Stomach (tissue), 9 donors: ENCODE results near the gene KPNA3. TPM values are rescaled to one million over a fixed set of nuclear protein-coding genes. Genes with fewer than 3 reads are reported as not detected.

Source experiments
- DNase-seq, 2 donors: peaks; one replicate each; pipeline versions ENCODE4 v3.0.0 to v3.0.0-alpha.2; 2013 to 2019
- H3K27ac ChIP-seq, 5 donors: fragments of 200-600 bp in 4 of 5; sonication (generic) in 4 of 5; one replicate each; pipeline ENCODE4 v1.5.1; 2013 to 2019; ENCODE audit warnings: mild to moderate bottlenecking in 1 of 5, moderate library complexity in 1 of 5
- H3K27me3 ChIP-seq, 3 donors: fragments of 200-600 bp; sonication (generic); one replicate each; pipeline ENCODE4 v1.5.1; 2017 to 2019; ENCODE audit warnings: mixed run types in 1 of 3
- H3K36me3 ChIP-seq, 4 donors: fragments of 200-600 bp; sonication (generic); 1 replicate in 3 of 4; 2 replicates in 1 of 4; pipeline ENCODE4 v1.5.1; 2016 to 2019
- H3K4me1 ChIP-seq, 4 donors: fragments of 200-600 bp; sonication (generic); one replicate each; pipeline ENCODE4 v1.5.1; 2016 to 2019
- H3K4me3 ChIP-seq, 4 donors: fragments of 200-600 bp; sonication (generic) in 3 of 4; one replicate each; pipeline ENCODE4 v1.5.1; 2016 to 2019; ENCODE audit warnings: mild to moderate bottlenecking in 1 of 4
- H3K9me3 ChIP-seq, 4 donors: fragments of 200-600 bp; sonication (generic); one replicate each; pipeline ENCODE4 v1.5.1; 2016 to 2019
- EP300 ChIP-seq: sonication (generic); formaldehyde crosslinking; IDR thresholded peaks from one replicate; pipeline ENCODE4 v1.6.1; 2017; ENCODE audit warnings: antibody characterized with exemption
- POLR2A ChIP-seq, 4 donors: fragments of 450-650 bp; IDR thresholded peaks; one replicate each; pipeline ENCODE4 v1.6.1; 2016; ENCODE audit warnings: antibody characterized with exemption in 4 of 4, control low read depth in 2 of 4, mild to moderate bottlenecking in 1 of 4, moderate library complexity in 1 of 4
- POLR2AphosphoS5 ChIP-seq, 3 donors: sonication (generic); formaldehyde crosslinking; IDR thresholded peaks; one replicate each; pipeline ENCODE4 v1.6.1; 2016; ENCODE audit warnings: antibody characterized with exemption in 3 of 3
- WGBS, 5 donors: extraction: QIAGEN DNeasy Blood & Tissue Kit in 3 of 5; methylation state at CpG; one replicate each; pipeline versions ENCODE4 v1.1.5 to v1.1.7; 2013 to 2018; 5-methylcytosine and 5-hydroxymethylcytosine counted together
- intact Hi-C: fragments of 100-400 bp; cut with DNase I; formaldehyde crosslinking; loops from one replicate; pipeline ENCODE4 v1.15.1; 2023; ENCODE audit warnings: low total_unique reads
- polyA plus RNA-seq, 3 donors: library from polyadenylated mRNA; stranded (reverse); fragments of 200-250 nt; gene quantifications; one replicate each; pipeline ENCODE4 v1.2.3, GENCODE V29; 2013
- total RNA-seq, 5 donors: library from RNA; depleted of rRNA; stranded (reverse); fragments of >200 nt; gene quantifications; one replicate each; pipeline versions ENCODE4 v1.1.0 to v1.2.3, GENCODE V29; 2014 to 2016
- TF ChIP-seq, protein P1 (sequence below), 7 experiments: fragments of 450-650 bp in 4 of 7; fragments of 200-600 bp in 3 of 7; sonication (generic) in 3 of 7; IDR thresholded peaks; one replicate each; pipeline ENCODE4 v1.5.1; 2016 to 2019; ENCODE audit warnings: antibody characterized with exemption in 7 of 7, control low read depth in 2 of 7, mild to moderate bottlenecking in 1 of 7
- donor health status: healthy with polysubstance abuse.
- donor health status: Bipolar disorder and iron deficiency.
- donor health status: healthy.

KPNA3 gene
- total and polyA plus RNA-seq, 8 donors = 4.3 to 65.9 (median 14.9) TPM

DNA sequence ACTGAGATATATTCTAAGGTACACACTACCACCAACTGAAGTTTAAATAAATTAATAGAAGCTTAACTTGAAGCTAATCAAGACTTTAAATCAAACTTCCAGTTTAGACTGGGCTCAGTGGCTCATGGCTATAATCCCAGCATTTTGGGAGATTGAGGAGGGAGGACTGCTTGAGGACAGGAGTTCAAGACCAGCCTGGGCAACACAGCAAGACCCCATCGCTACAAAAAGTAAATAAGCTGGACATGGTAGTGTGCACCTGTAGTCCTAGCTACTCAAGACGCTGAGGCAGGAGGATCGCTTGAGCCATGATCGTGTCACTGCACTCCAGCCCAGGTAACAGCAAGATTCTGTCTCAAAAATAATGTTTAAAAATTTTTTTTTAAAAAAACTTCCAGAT is 8.6 kb downstream of the KPNA3 start:
- H3K36me3 ChIP-seq = no peaks in the 10 kb centered on the region
- TF ChIP-seq EP300 (no peak), POLR2A (IDR thresholded peaks at IDR 0.05) (no peak), POLR2AphosphoS5 (IDR thresholded peaks at IDR 0.05) (no peak)
- TF ChIP-seq, protein P1, sequence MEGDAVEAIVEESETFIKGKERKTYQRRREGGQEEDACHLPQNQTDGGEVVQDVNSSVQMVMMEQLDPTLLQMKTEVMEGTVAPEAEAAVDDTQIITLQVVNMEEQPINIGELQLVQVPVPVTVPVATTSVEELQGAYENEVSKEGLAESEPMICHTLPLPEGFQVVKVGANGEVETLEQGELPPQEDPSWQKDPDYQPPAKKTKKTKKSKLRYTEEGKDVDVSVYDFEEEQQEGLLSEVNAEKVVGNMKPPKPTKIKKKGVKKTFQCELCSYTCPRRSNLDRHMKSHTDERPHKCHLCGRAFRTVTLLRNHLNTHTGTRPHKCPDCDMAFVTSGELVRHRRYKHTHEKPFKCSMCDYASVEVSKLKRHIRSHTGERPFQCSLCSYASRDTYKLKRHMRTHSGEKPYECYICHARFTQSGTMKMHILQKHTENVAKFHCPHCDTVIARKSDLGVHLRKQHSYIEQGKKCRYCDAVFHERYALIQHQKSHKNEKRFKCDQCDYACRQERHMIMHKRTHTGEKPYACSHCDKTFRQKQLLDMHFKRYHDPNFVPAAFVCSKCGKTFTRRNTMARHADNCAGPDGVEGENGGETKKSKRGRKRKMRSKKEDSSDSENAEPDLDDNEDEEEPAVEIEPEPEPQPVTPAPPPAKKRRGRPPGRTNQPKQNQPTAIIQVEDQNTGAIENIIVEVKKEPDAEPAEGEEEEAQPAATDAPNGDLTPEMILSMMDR (IDR thresholded peaks at IDR 0.05) = no peak
- no peaks in the 10 kb centered on the region for H3K27me3 ChIP-seq
- 92 to 98% (median 94%) methylated on average over 4 of the region's 4 CpGs for WGBS, 5 donors
- no peak overlapping the region for H3K27ac ChIP-seq
- H3K9me3 ChIP-seq = no peaks in the 10 kb centered on the region
- no peak for DNase-seq
- no peak overlapping the region for H3K4me3 ChIP-seq
- H3K4me1 ChIP-seq = peaks cover 0 to 79% (median 41%) of the 10 kb centered on the region in 4 donors
- intact Hi-C loops = loop anchor here (10.0 kb wide), 1 partner anchor 99 kb away; no protein-coding TSS in a partner anchor

DNA sequence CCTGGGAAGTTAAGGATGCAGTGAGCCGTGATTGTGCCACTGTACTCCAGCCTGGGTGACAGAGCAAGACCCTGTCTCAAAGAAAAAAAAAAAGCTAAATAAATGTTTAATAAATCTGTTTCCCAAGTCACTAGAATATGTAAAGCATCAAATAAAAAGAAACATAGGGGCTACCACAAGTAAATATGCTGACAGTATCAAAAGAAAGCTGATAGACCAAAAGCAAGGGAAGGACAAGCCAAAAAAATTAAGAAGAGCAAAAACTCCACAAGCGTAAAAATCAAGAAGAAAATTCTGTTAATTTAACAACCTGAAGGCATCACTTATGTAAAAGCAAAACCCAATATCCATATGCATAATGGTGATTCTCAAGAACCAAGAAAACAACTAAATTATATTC is 9.7 kb downstream of the KPNA3 start:
- Histone ChIP-seq H3K9me3 (no peaks in the 10 kb centered on the region), H3K4me1 (peaks cover 0 to 80% (median 40%) of the 10 kb centered on the region in 4 donors), H3K27ac (no peak overlapping the region), H3K4me3 (no peak overlapping the region), H3K36me3 (no peaks in the 10 kb centered on the region), H3K27me3 (no peaks in the 10 kb centered on the region)
- intact Hi-C loops = loop anchor here (10.0 kb wide), 1 partner anchor 98 kb away; no protein-coding TSS in a partner anchor
- no peak for DNase-seq
- TF ChIP-seq, protein P1 (IDR thresholded peaks at IDR 0.05) = no peak
- TF ChIP-seq EP300 = no peak
- no peak for TF ChIP-seq POLR2AphosphoS5 (IDR thresholded peaks at IDR 0.05)
- no peak for TF ChIP-seq POLR2A (IDR thresholded peaks at IDR 0.05)
- 95 to 100% (median 98%) methylated on average over 2 of the region's 2 CpGs for WGBS, 5 donors

DNA sequence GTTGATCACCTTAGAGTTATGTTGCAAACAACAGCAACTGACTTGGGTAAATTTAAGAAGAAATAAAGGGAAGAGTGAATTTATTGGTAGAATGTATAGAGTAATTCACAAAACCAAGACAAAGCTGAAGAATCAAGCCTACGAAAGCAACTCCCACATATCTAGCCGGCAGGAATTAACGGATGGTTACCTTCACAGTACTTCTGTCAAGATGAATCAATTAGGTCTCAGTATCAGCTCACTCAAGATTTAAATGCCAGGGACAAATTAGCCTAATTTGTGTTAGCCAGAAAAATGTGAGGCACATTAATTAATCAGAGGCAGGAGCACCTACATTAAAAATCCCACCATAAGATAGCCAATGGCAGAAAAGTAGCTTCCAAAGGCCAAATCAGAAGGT is 10.7 kb downstream of the KPNA3 start:
- H3K27me3 ChIP-seq = no peaks in the 10 kb centered on the region
- peaks cover 0 to 83% (median 44%) of the 10 kb centered on the region in 4 donors for H3K4me1 ChIP-seq
- no peak overlapping the region for H3K27ac ChIP-seq
- no peaks in the 10 kb centered on the region for H3K9me3 ChIP-seq
- 84 to 96% (median 95%) methylated on average over 3 of the region's 3 CpGs for WGBS, 5 donors
- TF ChIP-seq POLR2AphosphoS5 (IDR thresholded peaks at IDR 0.05) (no peak), EP300 (no peak), POLR2A (IDR thresholded peaks at IDR 0.05) (no peak)
- TF ChIP-seq, protein P1 (IDR thresholded peaks at IDR 0.05) = no peak
- intact Hi-C loops = loop anchor here (10.0 kb wide), 1 partner anchor 97 kb away; no protein-coding TSS in a partner anchor
- no peak overlapping the region for H3K4me3 ChIP-seq
- DNase-seq = no peak
- H3K36me3 ChIP-seq = no peaks in the 10 kb centered on the region

DNA sequence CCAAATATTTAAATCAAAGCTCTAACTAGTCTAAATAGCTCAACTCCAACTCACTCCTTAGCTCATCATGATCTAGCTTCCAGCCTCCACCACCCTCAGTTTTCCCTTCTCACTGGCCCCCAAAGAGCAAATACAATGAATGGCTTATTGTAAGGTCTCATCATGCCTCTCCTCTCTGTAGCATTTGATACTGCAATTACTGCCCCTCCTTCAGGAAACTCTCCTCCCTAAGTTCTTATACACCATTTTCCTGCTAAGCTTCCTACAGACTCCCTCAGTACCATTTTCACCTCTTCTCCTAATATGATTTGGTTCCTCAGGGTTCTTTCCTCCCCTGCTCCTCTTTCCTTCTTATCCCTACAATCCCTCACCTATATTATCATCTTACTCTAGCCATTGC is 12.8 kb downstream of the KPNA3 start:
- DNase-seq = no peak
- no peaks in the 10 kb centered on the region for H3K9me3 ChIP-seq
- no peaks in the 10 kb centered on the region for H3K27me3 ChIP-seq
- intact Hi-C loops = loop anchor here (10.0 kb wide), 1 partner anchor 95 kb away; no protein-coding TSS in a partner anchor
- peaks cover 2 to 84% (median 40%) of the 10 kb centered on the region in 4 donors for H3K4me1 ChIP-seq
- no peak overlapping the region for H3K27ac ChIP-seq
- H3K36me3 ChIP-seq = no peaks in the 10 kb centered on the region
- TF ChIP-seq POLR2AphosphoS5 (IDR thresholded peaks at IDR 0.05) (no peak), EP300 (no peak), POLR2A (IDR thresholded peaks at IDR 0.05) (no peak)
- TF ChIP-seq, protein P1 (IDR thresholded peaks at IDR 0.05) = no peak
- H3K4me3 ChIP-seq = no peak overlapping the region
